GM21786 (cell line): ENCODE data around the gene GPS1.

Source experiments
- ATAC-seq: cut with Tn5 transposase; IDR thresholded peaks from one replicate; pipeline ENCODE4 v1.9.1; 2021; ENCODE audit not compliant: unreplicated experiment

GPS1 gene

GRCh38 chr17:82051776-82052637 lies at the start of gene GPS1, which contains the start of gene RFNG:
Gene GPS1 (plus strand): TSS chr17:82051898. CDS start chr17:82051932, 34 bp downstream.
Gene RFNG (minus strand): TSS chr17:82051811. CDS start chr17:82051766, 45 bp downstream.
- ATAC-seq: peak; percentile 64

GRCh38 chr17:82003411-82004381 lies 48.0 kb upstream of the GPS1 start:
- no peak for ATAC-seq

- no peak for ATAC-seq
Observed at GRCh38 chr17:82004517-82005455, 46.9 kb upstream of the GPS1 start.

GRCh38 chr17:82005701-82006348 lies 45.9 kb upstream of the GPS1 start:
- ATAC-seq: no peak

DNA sequence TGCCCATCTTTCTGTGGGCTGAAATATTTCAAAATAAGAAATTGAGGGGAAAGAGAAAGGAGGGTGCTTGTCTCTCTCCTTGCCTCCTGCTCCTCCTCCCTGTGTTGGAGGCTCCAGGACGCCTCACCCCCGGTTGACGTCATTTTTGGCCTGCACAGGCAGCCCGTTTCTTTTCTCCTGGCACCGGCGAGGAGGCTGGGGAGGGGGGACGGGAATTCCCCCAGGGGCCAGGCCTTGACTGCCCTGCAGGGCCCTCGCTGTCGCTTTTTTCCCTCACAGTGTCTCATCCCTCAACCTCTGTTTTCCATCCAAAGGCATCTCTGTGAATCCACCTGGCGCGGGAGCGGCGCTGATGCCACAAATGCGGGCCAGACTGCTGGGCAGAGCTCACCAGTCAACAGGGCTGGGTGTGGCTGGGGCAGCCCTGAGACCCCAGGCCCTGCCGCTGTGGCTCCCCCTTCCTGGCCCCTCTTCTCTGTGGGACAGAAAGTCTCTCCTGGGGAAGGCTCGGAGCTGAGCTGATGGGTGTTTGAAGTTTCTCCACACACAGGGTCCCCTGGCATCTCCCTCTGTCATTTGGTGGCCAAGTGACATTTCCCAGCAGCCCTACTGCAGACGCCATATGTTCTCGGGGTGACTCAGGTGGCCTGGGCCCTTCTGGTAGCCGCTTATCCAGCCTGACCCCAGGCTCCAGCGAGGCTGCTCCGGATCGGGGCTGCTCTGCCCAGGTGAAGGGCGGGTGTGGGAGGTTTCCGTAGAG lies 45.0 kb upstream of the GPS1 start:
- no peak for ATAC-seq

GRCh38 chr17:82007228-82007494 lies 44.5 kb upstream of the GPS1 start:
- no peak for ATAC-seq

- ATAC-seq: no peak
Observed at GRCh38 chr17:82007495-82008257, 44.0 kb upstream of the GPS1 start.

DNA sequence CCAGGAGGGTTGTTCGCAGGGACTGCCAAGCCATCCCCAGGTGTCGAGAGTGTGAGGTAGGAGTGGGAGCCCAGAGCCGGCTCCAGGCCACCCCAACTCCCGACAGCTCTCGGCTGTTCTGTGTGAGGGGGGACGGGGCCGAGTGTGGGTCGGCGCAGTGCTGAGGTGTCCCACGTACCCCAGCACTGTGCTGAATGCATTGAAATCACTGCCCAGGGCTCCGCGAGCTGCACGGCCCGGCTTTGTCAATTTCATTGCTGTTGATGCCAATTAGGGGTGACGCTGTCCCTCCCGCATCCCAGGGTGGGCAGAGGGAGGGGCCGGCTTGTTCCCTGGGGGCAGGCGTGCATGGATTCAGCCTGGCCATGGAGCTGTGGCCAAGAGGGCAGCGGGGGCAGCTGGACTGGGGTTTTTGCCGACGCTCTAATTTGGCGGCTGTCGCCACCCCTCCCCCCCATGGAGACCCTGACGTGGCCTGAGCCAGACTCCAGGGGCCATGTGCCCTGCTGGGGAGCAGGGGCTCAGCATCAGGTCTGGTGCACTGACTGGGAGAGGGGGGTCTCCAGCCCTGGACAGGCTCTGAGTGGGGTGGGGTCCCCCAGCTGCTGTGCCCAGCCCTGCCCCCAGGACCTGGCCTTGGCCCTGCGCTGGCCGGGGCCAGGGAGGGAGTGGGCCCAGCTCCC lies 43.3 kb upstream of the GPS1 start:
- no peak for ATAC-seq

DNA sequence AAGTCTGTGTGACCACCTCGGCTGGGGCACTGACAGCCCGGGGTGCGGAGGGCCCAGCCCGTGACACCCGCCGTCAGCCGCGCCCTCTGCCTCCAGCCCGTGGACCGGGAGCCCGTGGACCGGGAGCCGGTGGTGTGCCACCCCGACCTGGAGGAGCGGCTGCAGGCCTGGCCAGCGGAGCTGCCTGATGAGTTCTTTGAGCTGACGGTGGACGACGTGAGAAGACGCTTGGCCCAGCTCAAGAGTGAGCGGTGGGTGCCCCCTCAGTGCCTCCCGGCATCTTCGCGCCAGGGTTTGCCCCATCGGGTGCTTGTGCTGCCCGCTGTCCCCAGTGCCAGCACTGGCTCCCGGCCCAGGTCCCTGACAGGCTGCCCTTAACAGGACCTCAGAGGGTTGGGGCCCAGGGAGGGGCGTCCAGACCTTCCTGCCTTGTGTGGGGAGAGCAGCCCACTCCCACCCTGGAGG lies 42.7 kb upstream of the GPS1 start:
- ATAC-seq: no peak

DNA sequence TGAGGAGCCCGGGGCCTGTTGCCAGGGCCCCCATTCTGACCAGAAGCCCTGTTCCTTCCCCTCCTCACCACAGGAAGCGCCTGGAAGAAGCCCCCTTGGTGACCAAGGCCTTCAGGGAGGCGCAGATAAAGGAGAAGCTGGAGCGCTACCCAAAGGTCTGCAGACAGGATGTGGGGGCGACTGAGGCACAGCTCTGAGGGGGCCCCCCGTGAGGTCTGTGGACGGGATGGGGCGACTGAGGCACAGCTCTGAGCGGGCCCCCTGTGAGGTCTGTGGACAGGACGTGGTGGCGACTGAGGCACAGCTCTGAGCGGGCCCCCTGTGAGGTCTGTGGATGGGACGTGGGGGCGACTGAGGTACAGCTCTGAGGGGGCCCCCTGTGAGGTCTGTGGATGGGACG lies 42.3 kb upstream of the GPS1 start:
- ATAC-seq: no peak

DNA sequence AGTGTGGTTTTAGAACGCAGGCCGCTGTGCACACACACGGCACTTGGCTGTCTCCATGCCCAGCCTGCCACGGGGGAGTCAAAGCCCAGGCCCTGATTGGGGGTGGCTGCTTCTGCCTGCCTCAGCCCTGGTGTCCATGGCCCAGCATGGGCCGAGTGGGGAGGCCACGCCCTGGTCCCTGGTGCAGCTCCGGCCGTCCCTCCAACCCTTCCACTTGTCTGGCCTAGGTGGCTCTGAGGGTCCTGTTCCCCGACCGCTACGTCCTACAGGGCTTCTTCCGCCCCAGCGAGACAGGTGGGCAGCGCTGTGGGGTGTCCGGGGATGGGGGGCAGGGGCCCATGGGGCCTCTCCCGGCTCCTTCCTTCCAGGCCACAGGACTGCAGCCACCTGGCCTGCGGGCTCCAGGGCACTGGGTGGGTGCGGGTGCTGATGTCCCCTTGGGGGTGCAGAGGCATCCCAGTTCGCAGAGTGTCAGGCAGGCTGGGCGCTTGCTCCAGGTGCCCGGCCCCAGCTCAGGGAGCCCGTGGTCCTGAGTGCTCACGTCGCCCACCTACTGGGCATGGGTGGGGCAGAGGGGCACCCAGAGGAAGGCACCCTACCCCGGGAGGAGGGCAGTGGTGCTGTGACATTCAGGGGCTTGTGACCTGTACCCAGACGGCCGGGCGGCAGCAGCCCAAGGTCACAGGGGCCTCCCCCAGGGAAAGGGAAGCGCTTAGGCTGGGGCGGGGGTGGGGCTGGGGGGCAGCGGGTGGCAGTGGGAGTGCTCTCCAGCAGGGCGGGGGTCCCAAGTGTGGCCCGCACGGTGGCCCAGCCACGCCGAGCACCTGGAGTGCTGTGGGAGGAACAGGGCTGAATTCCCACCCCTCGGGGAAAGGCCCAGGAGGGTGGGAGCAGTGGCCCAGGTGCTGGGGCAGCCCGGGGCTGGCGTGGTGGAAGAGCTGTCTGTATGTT lies 40.8 kb upstream of the GPS1 start:
- ATAC-seq: no peak

- no peak for ATAC-seq
Observed at GRCh38 chr17:82011617-82012187, 40.0 kb upstream of the GPS1 start.

DNA sequence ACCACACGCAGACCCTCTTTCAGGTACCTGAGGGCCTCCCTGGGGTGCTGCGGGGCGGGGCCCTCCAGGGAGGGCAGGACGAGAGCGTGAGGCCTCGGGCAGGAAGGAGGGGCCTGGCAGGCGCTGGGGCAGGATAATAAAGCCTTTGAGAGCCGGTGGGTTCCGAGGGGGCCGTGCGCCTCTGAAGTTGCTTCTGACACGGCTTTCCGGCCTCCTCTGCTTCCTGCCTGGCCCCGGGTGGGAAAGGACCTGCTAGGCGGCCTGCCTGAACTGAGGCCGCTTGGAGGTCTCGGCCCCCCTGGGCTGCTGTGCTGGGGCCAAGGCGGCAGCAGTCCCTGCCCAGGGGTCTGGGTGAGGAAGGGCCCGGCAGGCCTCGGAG lies 39.4 kb upstream of the GPS1 start:
- no peak for ATAC-seq

DNA sequence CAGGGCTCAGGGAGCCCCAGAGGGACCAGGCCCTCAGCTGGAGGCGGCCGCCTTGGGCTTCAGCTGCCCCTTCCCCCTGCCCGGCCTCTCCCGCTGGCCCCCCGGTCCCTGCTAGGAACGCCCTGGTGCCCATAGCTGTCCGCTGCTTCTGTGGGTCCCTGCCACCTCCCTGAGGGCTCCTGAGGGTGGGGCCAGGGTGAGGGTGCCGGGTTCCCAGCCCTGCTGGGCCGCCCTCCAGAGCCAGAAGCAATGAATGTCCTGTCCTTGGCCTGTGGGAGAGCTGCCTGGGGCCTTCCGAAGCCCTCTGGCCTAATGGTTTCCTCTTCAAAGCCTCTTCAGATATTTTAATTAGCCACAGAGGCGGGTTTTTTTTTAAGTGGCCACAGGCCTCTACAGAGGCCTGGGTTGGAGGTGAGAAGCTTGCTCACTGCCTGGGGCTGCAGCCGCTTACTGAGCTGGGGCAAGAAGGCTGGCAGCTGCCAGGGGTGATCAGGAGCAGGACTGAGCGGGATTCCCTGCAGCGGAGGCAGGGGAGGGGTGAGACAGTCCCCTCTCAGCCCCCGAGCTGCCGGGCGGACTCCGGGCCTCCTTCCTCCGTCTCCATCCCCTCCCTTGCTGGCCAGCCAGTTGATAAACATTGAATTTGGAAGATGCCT lies 38.9 kb upstream of the GPS1 start:
- ATAC-seq: no peak

GRCh38 chr17:82013341-82013740 lies 38.4 kb upstream of the GPS1 start:
- no peak for ATAC-seq

DNA sequence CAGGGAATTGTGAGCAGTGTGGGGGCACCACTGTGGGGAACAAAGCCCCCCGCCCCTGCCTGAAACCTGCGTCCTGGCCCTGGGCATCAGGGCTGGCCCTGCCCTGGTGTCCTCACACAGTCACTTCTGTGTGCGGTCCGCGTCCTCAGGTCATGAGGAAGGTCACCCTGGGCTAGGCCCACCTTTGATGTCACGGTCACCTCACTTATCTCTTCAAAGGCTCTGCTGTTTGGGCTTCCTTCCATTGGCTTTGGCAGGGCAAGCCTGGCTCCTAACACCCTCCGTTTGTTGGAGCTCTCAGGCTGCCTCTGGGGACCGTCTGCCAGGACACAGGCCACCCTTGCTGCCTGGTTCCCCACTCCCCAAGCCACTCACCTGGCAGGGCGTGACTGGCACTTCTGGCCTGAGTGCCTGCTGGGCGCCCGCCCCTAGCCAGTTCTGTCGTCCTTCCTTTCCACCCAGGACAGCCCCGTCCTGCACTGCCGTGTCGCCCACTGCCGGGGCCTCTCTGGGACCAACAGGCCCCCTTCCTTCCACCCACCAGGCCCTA lies 37.9 kb upstream of the GPS1 start:
- ATAC-seq: no peak
